ENCODE measurements around the gene SLC51A.

SLC51A gene

DNA sequence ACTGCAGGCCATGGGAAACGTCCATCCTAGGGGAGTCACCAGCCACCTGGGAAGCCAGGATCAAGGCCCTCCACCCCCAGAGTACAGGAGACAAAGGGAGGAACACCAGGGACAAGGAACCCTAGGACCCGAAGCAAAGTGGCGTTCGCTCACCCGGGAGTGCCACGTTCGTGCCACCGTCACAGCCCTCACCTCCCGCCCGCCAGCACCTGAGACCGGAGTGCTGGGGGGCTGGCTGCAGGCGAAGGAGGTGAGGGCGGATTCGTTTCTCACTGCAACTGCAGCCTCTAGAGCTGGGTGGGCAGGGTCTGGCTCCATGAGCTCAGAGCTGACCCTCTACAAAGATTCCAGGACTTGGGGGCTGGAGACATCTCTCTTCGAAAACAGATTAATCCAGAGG is 31.5 kb upstream of the SLC51A start:
- H3K4me3 ChIP-seq (ENCODE audit: low read depth, low read length), result no peak overlapping the region
- H3K9me3 ChIP-seq (ENCODE audit: control insufficient read depth, low read length), result no peaks in the 10 kb centered on the region
- H3K27ac ChIP-seq, result no peak overlapping the region
- H3K4me1 ChIP-seq, result no peaks in the 10 kb centered on the region
- no peak overlapping the region for H2AFZ ChIP-seq
- no peaks in the 10 kb centered on the region for H3K79me2 ChIP-seq
- TF ChIP-seq, protein P1, sequence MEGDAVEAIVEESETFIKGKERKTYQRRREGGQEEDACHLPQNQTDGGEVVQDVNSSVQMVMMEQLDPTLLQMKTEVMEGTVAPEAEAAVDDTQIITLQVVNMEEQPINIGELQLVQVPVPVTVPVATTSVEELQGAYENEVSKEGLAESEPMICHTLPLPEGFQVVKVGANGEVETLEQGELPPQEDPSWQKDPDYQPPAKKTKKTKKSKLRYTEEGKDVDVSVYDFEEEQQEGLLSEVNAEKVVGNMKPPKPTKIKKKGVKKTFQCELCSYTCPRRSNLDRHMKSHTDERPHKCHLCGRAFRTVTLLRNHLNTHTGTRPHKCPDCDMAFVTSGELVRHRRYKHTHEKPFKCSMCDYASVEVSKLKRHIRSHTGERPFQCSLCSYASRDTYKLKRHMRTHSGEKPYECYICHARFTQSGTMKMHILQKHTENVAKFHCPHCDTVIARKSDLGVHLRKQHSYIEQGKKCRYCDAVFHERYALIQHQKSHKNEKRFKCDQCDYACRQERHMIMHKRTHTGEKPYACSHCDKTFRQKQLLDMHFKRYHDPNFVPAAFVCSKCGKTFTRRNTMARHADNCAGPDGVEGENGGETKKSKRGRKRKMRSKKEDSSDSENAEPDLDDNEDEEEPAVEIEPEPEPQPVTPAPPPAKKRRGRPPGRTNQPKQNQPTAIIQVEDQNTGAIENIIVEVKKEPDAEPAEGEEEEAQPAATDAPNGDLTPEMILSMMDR (IDR thresholded peaks at IDR 0.05), result no peak
- H3K27me3 ChIP-seq (ENCODE audit: control insufficient read depth, insufficient read depth, low read length), result no peaks in the 10 kb centered on the region
- no peaks in the 10 kb centered on the region for H3K36me3 ChIP-seq (ENCODE audit: control insufficient read depth, insufficient read depth, low read length)
- H3K9ac ChIP-seq, result no peak overlapping the region
- H3K4me2 ChIP-seq (ENCODE audit: low read length), result no peak overlapping the region

DNA sequence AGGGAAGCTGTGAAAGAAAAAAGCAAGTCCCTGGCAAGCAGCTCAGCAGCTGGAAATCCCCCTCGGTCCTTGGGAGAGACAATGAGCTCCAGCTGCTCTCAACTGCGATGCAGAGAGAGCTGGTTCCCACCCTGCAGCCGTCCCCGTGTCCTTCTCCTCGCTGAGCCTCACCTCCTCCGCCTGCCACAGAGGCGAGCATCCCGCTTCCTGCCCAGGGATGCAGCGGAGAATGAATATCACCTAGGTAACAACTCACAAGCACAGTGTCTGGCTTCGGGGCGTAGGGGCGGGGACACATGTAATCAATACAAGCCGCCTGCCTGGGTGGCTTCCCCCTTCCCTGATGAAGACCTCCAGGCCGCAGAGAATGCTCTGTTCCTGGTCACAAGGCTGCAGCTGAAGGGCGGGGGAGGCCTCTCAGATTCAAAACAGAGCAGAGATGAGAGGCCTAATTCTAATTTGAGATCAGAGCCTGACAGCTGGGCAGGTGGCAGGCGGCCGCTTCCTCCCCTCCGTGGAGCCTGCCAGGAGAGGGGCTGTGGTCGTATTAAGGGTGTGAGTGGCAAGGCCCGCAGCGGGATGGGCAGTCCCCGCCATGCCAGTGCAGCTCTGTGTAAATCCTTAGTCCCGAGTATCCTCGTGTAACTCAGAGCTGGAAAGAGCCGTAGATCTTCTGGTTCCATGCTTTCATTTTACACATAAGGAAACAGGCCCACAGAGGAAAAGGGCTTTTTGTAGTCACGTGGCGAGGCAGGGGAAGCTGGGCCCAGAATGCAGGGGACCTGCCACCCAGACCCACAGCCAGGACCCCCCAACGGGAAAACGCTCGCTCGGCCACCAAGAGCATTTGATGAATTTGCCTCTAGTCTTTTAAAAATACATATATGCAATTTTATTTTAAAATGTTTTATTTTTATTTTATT is 29.4 kb upstream of the SLC51A start:
- Histone ChIP-seq H3K4me1 (no peaks in the 10 kb centered on the region), H3K36me3 (ENCODE audit: control insufficient read depth, insufficient read depth, low read length) (no peaks in the 10 kb centered on the region), H3K4me3 (ENCODE audit: low read depth, low read length) (no peak overlapping the region), H3K27me3 (ENCODE audit: control insufficient read depth, insufficient read depth, low read length) (no peaks in the 10 kb centered on the region), H3K9me3 (ENCODE audit: control insufficient read depth, low read length) (no peaks in the 10 kb centered on the region), H3K9ac (no peak overlapping the region), H2AFZ (peak overlapping the region; percentile 33), H3K79me2 (no peaks in the 10 kb centered on the region), H3K27ac (no peak overlapping the region), H3K4me2 (ENCODE audit: low read length) (no peak overlapping the region)
- TF ChIP-seq, protein P1 (IDR thresholded peaks at IDR 0.05), result no peak

DNA sequence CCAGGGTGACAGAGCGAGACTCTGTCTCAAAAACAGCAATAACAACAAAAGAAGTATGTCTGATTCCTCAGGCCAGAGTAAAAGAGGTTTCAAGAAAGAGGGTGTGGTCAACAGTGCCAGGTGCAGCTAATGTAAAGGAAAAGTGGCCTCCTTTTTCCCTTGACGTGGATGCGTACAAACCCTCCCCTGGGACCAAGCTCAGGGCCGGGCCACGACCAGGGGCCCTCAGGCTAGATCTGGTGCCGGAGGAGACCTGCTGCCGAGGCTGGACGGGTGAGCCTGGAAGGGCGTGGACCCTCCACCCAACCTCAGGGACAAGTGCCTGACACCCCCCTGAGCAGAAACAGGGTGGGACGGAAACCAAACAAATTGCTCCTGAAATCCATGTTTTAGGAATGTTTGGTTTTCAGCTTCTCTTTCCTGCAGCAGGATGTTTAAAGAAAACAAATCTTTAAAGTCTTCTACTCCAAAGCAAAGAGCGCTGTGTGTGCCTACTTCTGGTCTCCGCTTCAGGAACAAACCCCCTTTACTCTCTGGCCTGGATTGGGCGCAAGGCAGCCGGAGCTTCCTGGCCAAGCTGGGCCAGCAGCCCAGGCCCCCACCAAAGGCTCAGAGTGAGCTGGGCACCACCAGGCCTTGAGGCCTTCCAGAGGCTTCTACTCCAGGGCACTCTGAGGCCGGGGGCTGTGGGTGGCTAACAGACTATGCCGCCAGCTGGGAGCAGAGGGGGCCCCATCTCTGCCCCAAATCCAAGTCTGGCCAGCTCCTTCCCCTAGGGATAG is 26.6 kb upstream of the SLC51A start:
- Histone ChIP-seq H3K9me3 (ENCODE audit: control insufficient read depth, low read length) (no peaks in the 10 kb centered on the region), H3K4me3 (ENCODE audit: low read depth, low read length) (no peak overlapping the region), H3K27ac (no peak overlapping the region), H3K79me2 (no peaks in the 10 kb centered on the region), H3K4me1 (no peaks in the 10 kb centered on the region), H2AFZ (no peak overlapping the region), H3K9ac (no peak overlapping the region), H3K36me3 (ENCODE audit: control insufficient read depth, insufficient read depth, low read length) (no peaks in the 10 kb centered on the region), H3K27me3 (ENCODE audit: control insufficient read depth, insufficient read depth, low read length) (no peaks in the 10 kb centered on the region), H3K4me2 (ENCODE audit: low read length) (no peak overlapping the region)
- TF ChIP-seq, protein P1 (IDR thresholded peaks at IDR 0.05), result no peak

DNA sequence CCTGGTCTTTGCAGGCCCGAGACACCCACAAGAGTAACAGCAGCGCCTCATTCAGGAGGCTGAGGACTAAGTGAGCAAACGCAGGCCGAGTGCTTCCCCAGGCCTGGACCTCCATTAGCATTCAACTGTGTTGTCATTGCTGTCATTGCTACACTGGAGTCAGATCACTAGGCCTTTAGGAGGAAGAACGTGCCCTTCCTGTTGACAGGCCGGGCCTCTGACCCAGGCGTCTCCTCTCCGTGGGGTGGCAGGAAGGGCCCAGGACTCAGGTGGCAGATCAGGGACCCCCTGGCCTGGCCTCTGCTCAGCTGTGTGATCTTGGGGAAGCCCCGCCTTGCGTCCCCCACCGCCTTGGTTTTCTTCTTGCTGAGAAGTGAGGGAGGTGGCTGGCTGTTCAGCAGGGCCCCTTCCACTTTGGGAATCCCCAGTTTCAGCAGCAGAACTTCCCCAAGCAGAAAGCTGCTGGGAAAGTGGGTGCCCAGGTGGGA is 24.3 kb upstream of the SLC51A start:
- Histone ChIP-seq H3K4me3 (ENCODE audit: low read depth, low read length) (no peak overlapping the region), H3K79me2 (no peaks in the 10 kb centered on the region), H3K9me3 (ENCODE audit: control insufficient read depth, low read length) (no peaks in the 10 kb centered on the region), H3K4me1 (no peaks in the 10 kb centered on the region), H3K27me3 (ENCODE audit: control insufficient read depth, insufficient read depth, low read length) (no peaks in the 10 kb centered on the region), H2AFZ (peak overlapping the region; percentile 38), H3K27ac (no peak overlapping the region), H3K9ac (no peak overlapping the region), H3K4me2 (ENCODE audit: low read length) (no peak overlapping the region), H3K36me3 (ENCODE audit: control insufficient read depth, insufficient read depth, low read length) (no peaks in the 10 kb centered on the region)
- TF ChIP-seq, protein P1 (IDR thresholded peaks at IDR 0.05), result no peak

All from parathyroid adenoma (tissue), 2 donors.